NB4 (cell line): ENCODE data around the gene PASK.

Source experiments
- DNase-seq: peaks from one replicate; pipeline ENCODE4 v3.0.0; 2010; ENCODE audit warnings: low read depth
- H3K4me3 ChIP-seq: one replicate; pipeline ENCODE4 v1.5.1; 2011; ENCODE audit warnings: mild to moderate bottlenecking, low read depth, low read length, moderate library complexity
- CTCF ChIP-seq: IDR thresholded peaks from one replicate; pipeline ENCODE4 v1.5.1; 2012; ENCODE audit warnings: low read depth, low read length
- MAX ChIP-seq: IDR thresholded peaks from 2 replicates; pipeline ENCODE4 v1.6.1; 2011; ENCODE audit warnings: low read depth, low read length
- MYC ChIP-seq: IDR thresholded peaks from 2 replicates; pipeline ENCODE4 v1.6.1; 2011; ENCODE audit warnings: low read depth, low read length
- POLR2A ChIP-seq: IDR thresholded peaks from 2 replicates; pipeline ENCODE4 v1.6.1; 2011; ENCODE audit warnings: mild to moderate bottlenecking; ENCODE audit not compliant: insufficient read length; ENCODE audit errors: extremely low read depth

Gene PASK

GRCh38 chr2:241177526-241178334 is 28.5 kb upstream of the PASK start:
- H3K4me3 ChIP-seq = no peak overlapping the region
- DNase-seq = no peak
- TF ChIP-seq CTCF (no peak), POLR2A (no peak), MAX (no peak), MYC (no peak)

- no peak overlapping the region for H3K4me3 ChIP-seq
- TF ChIP-seq POLR2A (no peak), MYC (no peak), CTCF (no peak), MAX (no peak)
- no peak for DNase-seq
Observed at GRCh38 chr2:241173557-241173956, 24.3 kb upstream of the PASK start.

GRCh38 chr2:241168366-241168765 is 19.1 kb upstream of the PASK start:
- TF ChIP-seq CTCF = no peak
- no peak for TF ChIP-seq MYC
- TF ChIP-seq POLR2A = no peak
- no peak for TF ChIP-seq MAX
- DNase-seq = no peak
- H3K4me3 ChIP-seq = no peak overlapping the region

- peak; percentile 53 for DNase-seq
- TF ChIP-seq CTCF (no peak), MYC (no peak), POLR2A (no peak), MAX (no peak)
- no peak overlapping the region for H3K4me3 ChIP-seq
Observed at GRCh38 chr2:241163601-241164118, 14.4 kb upstream of the PASK start.

GRCh38 chr2:241161646-241162281 is 12.5 kb upstream of the PASK start:
- peak; percentile 60 for DNase-seq
- TF ChIP-seq MYC = no peak
- no peak for TF ChIP-seq POLR2A
- no peak for TF ChIP-seq CTCF
- TF ChIP-seq MAX = no peak
- no peak overlapping the region for H3K4me3 ChIP-seq
